Colonic mucosa (tissue), 4 donors: ENCODE results near the gene LTN1. TPM values are rescaled to one million over a fixed set of nuclear protein-coding genes. Genes with fewer than 3 reads are reported as not detected.

ENCODE experiments used
- DNase-seq: peaks from one replicate; pipeline ENCODE4 v3.0.0-alpha.2; 2020
- H3K27ac ChIP-seq: fragments of 200-600 bp; one replicate; pipeline ENCODE4 v1.8.0; 2021
- H3K27me3 ChIP-seq: fragments of 200-600 bp; one replicate; pipeline ENCODE4 v1.8.0; 2021
- H3K36me3 ChIP-seq: fragments of 200-600 bp; one replicate; pipeline ENCODE4 v1.8.0; 2021
- H3K4me1 ChIP-seq: fragments of 200-600 bp; one replicate; pipeline ENCODE4 v1.8.0; 2021; ENCODE audit warnings: mild to moderate bottlenecking
- H3K4me3 ChIP-seq: fragments of 200-600 bp; one replicate; pipeline ENCODE4 v1.8.0; 2021
- H3K9ac ChIP-seq, 2 donors: one replicate each; pipeline ENCODE4 v1.7.0; 2013; ENCODE audit warnings: control low read depth in 2 of 2, low read depth in 2 of 2, low read length in 2 of 2
- H3K9me3 ChIP-seq: fragments of 200-600 bp; one replicate; pipeline ENCODE4 v1.8.0; 2021
- intact Hi-C: fragments of 100-400 bp; cut with DNase I; formaldehyde crosslinking; loops from one replicate; pipeline ENCODE4 v1.14.1; 2022
- total RNA-seq, 2 donors: library from RNA; stranded (reverse); fragmentation: NEBNext Ultra II Directional in 1 of 2; extraction: Animal tissue kit (Norgen Biotek cat#: 25700) in 1 of 2; gene quantifications; one replicate each; pipeline ENCODE4 v1.2.1, GENCODE V29; 2021
- TF ChIP-seq, protein P1 (sequence below): fragments of 200-600 bp; IDR thresholded peaks from one replicate; pipeline ENCODE4 v1.8.0; 2022; ENCODE audit warnings: antibody characterized with exemption, mild to moderate bottlenecking
- donor health status: healthy.
- donor health status: DM: no; HTN: no; CAD: no.
- donor health status: DM: no; HTN: no; CAD: no.

The LTN1 gene
- total RNA-seq, 2 donors from 2014 or later: 21.1 to 33.2 TPM

DNA sequence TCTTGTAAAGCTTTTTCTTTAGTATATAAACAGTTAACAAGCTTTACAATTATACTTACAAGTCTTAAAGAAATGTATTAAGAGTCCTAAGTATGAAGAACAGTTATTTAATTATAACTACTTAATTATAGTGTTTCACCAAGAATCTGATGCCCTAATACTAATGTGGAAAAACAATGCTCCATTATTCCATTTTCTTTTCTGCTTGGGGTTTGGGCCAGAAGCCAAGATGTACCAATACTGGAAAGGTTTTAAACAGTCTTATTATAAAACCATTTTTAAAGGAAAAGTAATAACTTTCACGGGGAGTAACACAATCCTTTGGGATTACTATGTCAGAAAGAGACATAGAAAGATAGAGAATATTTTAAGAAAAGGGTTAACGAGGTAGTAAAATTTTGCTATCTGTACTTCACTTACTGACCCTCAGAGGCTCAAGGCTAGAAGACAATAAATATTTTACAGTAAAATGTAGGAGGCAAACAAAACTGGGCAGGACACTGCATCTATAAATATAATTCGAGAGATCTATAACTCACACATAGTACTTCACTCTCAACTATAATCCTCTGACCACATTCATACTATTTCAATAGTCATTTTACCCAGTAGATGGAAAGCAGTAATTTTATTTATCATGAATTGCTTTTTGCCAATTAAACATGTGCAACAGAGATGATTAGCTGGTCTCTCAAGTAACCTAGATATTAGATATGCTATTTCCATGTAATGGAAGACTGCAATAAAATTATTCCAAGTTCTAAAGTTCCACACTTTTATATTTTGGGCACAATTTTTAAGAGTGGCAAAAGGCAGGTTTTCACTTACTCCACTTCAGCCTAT, 63.9 kb downstream of the LTN1 start:
- H3K9me3 ChIP-seq: no peaks in the 10 kb centered on the region
- TF ChIP-seq, protein P1, sequence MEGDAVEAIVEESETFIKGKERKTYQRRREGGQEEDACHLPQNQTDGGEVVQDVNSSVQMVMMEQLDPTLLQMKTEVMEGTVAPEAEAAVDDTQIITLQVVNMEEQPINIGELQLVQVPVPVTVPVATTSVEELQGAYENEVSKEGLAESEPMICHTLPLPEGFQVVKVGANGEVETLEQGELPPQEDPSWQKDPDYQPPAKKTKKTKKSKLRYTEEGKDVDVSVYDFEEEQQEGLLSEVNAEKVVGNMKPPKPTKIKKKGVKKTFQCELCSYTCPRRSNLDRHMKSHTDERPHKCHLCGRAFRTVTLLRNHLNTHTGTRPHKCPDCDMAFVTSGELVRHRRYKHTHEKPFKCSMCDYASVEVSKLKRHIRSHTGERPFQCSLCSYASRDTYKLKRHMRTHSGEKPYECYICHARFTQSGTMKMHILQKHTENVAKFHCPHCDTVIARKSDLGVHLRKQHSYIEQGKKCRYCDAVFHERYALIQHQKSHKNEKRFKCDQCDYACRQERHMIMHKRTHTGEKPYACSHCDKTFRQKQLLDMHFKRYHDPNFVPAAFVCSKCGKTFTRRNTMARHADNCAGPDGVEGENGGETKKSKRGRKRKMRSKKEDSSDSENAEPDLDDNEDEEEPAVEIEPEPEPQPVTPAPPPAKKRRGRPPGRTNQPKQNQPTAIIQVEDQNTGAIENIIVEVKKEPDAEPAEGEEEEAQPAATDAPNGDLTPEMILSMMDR: no peak
- H3K9ac ChIP-seq: no peak overlapping the region
- H3K27me3 ChIP-seq: no peaks in the 10 kb centered on the region
- no peak overlapping the region for H3K27ac ChIP-seq
- intact Hi-C loops: no loop called here
- no peaks in the 10 kb centered on the region for H3K36me3 ChIP-seq
- no peak for DNase-seq
- no peak overlapping the region for H3K4me3 ChIP-seq
- H3K4me1 ChIP-seq: no peaks in the 10 kb centered on the region

DNA sequence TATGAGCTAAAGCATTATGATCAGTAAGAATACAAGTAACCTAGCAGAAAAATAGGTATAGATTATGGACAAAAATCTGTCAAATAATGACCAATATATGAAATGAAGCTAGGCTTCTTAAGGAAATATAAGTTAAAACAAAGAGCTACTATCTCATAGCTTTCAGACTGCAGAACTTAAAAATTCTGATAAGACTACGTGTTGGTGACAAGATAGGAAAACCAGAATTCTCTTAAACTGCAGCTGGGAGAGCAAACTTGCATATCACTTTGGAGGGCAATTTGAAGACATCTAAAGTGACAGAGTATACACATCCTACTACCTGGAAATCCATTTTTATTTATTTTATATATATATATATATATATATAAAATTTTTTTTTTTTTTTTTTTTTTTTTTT, 65.5 kb downstream of the LTN1 start:
- intact Hi-C loops: no loop called here

DNA sequence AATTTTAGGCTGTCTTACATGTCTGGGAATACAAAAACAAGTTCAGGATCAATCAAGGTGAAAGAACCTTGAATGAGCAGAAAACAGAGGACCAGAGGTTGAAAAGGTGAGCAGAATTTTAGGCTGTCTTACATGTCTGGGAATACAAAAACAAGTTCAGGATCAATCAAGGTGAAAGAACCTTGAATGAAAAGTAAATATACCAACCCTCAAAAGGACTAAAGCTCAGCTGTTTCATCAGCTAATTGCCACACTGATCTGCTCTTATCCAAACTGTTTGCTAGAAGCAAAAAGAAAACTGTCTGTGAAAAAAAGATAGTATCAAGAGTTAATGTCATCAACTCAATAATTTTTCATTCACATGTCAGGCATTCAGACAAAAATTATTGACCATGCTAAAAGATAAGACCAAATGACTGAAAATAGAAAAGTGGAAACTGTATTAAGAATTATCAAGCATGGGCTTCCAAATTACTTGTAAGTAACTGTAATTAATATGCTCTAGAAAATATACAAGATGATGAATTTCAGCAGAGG, 69.2 kb downstream of the LTN1 start:
- Histone ChIP-seq H3K27me3 (no peaks in the 10 kb centered on the region), H3K9me3 (no peaks in the 10 kb centered on the region), H3K36me3 (no peaks in the 10 kb centered on the region), H3K27ac (no peak overlapping the region), H3K4me3 (no peak overlapping the region), H3K4me1 (no peaks in the 10 kb centered on the region), H3K9ac (no peak overlapping the region)
- DNase-seq: no peak
- TF ChIP-seq, protein P1: no peak
- intact Hi-C loops: no loop called here

More for the DNA sequence above, 65.5 kb downstream of the LTN1 start:
- TF ChIP-seq, protein P1: no peak
- no peak overlapping the region for H3K4me3 ChIP-seq
- H3K9ac ChIP-seq: no peak overlapping the region
- H3K36me3 ChIP-seq: no peaks in the 10 kb centered on the region
- no peaks in the 10 kb centered on the region for H3K27me3 ChIP-seq
- no peaks in the 10 kb centered on the region for H3K4me1 ChIP-seq
- H3K9me3 ChIP-seq: no peaks in the 10 kb centered on the region
- no peak overlapping the region for H3K27ac ChIP-seq
- no peak for DNase-seq

DNA sequence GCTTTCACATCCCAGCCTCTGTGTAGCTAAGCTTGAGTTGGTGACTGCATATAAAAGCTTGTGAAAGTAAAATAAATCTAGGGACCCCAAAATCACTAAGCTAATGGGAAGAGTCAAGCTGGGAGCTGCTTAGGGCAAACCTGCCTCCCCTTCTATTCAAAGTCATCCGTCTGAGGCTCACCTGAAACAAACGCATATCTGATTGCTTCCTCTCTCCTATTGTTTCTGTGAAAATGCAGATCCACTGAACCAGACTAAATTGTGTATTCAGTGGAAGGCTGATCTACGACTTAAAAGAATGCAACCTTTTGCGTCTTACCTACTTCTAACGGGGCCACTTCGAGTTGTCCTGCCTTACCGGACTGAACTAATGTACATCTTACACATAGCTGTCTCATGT, 70.3 kb downstream of the LTN1 start:
- no peaks in the 10 kb centered on the region for H3K36me3 ChIP-seq
- TF ChIP-seq, protein P1: no peak
- no peak for DNase-seq
- no peaks in the 10 kb centered on the region for H3K27me3 ChIP-seq
- intact Hi-C loops: no loop called here
- no peaks in the 10 kb centered on the region for H3K4me1 ChIP-seq
- no peaks in the 10 kb centered on the region for H3K9me3 ChIP-seq
- no peak overlapping the region for H3K4me3 ChIP-seq
- H3K9ac ChIP-seq: no peak overlapping the region
- H3K27ac ChIP-seq: no peak overlapping the region

DNA sequence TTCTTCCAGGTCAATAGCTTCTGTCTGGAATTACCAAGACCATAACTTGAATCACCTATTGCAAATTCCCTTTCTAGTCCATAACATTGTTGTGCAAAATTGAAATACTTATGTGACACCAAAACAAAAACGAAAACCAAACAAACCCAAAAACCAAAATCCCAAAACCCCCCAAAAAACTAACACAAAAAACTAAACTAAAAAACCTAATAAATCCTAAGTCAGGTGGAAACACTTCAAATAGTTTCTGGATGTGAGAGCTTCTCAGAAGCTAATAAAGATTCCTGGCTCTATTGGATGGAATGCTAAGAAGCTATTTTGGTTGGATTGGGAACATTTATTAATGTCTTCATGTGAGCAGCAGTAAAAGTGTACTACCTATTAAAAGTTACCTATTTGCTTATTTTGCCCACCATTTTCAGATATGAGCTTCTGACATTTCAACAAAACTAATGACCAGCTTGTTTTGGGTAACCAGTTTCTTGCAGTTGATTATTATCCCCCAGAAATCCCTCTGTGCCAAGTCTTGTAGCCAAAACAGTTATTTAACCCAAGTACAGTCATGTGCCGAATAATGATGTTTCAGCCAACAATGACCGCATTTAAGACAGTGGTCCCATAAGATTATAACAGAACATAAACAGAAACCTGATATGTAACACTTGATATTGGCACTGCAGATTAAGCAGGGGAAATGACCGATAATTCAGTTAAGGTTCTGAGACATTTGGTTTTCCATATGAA, 76.4 kb downstream of the LTN1 start:
- H3K36me3 ChIP-seq: no peaks in the 10 kb centered on the region
- no peak overlapping the region for H3K27ac ChIP-seq
- no peak for DNase-seq
- H3K4me3 ChIP-seq: no peak overlapping the region
- H3K9me3 ChIP-seq: no peaks in the 10 kb centered on the region
- no peaks in the 10 kb centered on the region for H3K4me1 ChIP-seq
- TF ChIP-seq, protein P1: no peak
- H3K27me3 ChIP-seq: no peaks in the 10 kb centered on the region
- intact Hi-C loops: no loop called here
- no peak overlapping the region for H3K9ac ChIP-seq
